ENCODE results near the gene SPEG. TPM values are rescaled to one million over a fixed set of nuclear protein-coding genes. Genes with fewer than 3 reads are reported as not detected.

SPEG gene
- total and polyA plus RNA-seq, 2 of the 13 experiments (the other 11 are each of a cell fraction or from before 2014, with no cell fraction given), result 0.18 to 0.24 TPM

- TF ChIP-seq ZBTB39 (CRISPR knock-in tag; IDR thresholded peaks at IDR 0.05) (no peak), RBAK (CRISPR knock-in tag; IDR thresholded peaks at IDR 0.05) (no peak), HOXA7 (CRISPR knock-in tag; IDR thresholded peaks at IDR 0.05) (0 out of 2 replicates have a peak, but pooled peaks have one; percentile 66), CCDC6 (CRISPR knock-in tag; IDR thresholded peaks at IDR 0.05) (no peak; the same call in 1 of the 2 replicates), ZBTB49 (CRISPR knock-in tag; IDR thresholded peaks at IDR 0.05; ENCODE audit: borderline replicate concordance) (no peak), FOXP4 (CRISPR knock-in tag; IDR thresholded peaks at IDR 0.05) (peak; percentile 46; the same call in 1 of the 2 replicates), ZNF275 (CRISPR knock-in tag; IDR thresholded peaks at IDR 0.05; ENCODE audit: borderline replicate concordance) (peak; percentile 74; the same call in 1 of the 2 replicates), ZNF7 (CRISPR knock-in tag; IDR thresholded peaks at IDR 0.05) (no peak), TCF7L2 (IDR thresholded peaks at IDR 0.05; ENCODE audit: low read depth, low read length) (no peak), MBD4 (IDR thresholded peaks at IDR 0.05; ENCODE audit: borderline replicate concordance, low read length) (no peak), HNF1A (IDR thresholded peaks at IDR 0.05; ENCODE audit: low read depth) (no peak), HNF1A (CRISPR knock-in tag; IDR thresholded peaks at IDR 0.05; ENCODE audit: borderline replicate concordance) (peak; percentile 74), ZNF547 (CRISPR knock-in tag; IDR thresholded peaks at IDR 0.05) (no peak), RNF219 (CRISPR knock-in tag; IDR thresholded peaks at IDR 0.05) (no peak)
Measured at GRCh38 chr2:219541611-219542180, 107.1 kb downstream of the SPEG start (continued).
